Stimulated activated CD4-positive, alpha-beta T cell treated with anti-CD3 and anti-CD28 coated beads, Interleukin-4, amount 100 ng/mL, for 1 hour (primary cell): ENCODE results near the gene RAB6B.

ENCODE experiments used
- DNase-seq: peaks from one replicate; pipeline ENCODE4 v3.0.0-alpha.2; 2020

Gene RAB6B

GRCh38 chr3:133880886-133881455 lies 14.7 kb downstream of the RAB6B start:
- DNase-seq = no peak

- no peak for DNase-seq
Measured at GRCh38 chr3:133880287-133880686, 15.4 kb downstream of the RAB6B start.

DNA sequence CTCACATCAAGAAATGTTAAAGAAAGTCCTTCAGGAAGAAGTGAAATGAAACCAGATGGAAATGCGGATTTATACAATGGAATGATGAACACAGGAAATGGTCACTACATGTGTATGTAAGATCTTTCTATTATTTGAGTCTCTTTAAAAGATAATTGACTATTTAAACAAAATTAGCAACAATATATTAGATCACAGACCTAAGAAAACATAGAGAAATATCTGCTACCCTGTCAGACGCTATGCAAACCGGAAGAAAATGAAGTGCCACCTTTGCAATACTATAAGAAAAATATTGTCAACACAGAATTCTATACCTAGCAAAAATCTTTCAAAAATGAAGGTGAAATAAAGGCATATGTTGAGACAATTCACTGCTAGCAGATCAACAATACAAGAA lies 17.2 kb downstream of the RAB6B start:
- no peak for DNase-seq

DNA sequence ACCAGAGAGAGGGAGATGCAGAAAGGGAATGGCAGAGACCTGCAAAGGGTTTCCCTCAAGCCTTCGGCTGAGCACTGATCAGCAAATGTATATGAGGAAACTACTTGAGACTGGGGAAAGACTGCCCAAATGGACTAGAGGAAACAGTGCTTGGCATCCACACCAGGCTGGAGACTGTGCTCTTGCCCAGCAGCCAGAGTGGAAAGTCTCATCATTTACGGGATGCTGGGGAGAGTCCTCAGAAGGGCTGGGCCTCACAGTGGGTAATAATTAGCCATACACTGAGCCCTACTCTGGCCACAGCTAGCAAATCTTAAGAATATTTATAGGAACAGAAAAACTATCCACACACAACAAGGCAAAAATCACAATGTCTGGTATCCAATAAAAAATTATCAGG lies 18.5 kb downstream of the RAB6B start:
- no peak for DNase-seq

- DNase-seq = no peak
Measured at GRCh38 chr3:133874761-133875438, 20.8 kb downstream of the RAB6B start.

DNA sequence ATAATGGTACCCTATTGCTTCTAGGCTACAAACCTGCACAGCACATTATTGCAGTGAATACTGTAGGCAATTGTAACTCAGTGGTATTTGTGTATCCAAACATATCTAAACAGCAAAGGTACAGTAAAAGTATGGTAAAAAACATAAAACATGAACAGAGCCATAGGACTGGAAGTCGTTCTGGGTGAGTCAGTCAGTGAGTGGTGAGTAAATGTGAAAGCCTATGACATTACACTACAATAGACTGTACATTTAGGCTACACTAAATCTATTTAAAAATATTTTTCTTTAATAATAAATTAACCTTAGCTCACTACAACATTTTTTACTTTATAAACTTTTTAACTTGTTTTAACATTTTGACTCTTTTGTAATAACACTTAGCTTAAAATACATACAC lies 21.3 kb downstream of the RAB6B start:
- no peak for DNase-seq

GRCh38 chr3:133872781-133873180 lies 22.9 kb downstream of the RAB6B start:
- no peak for DNase-seq

DNA sequence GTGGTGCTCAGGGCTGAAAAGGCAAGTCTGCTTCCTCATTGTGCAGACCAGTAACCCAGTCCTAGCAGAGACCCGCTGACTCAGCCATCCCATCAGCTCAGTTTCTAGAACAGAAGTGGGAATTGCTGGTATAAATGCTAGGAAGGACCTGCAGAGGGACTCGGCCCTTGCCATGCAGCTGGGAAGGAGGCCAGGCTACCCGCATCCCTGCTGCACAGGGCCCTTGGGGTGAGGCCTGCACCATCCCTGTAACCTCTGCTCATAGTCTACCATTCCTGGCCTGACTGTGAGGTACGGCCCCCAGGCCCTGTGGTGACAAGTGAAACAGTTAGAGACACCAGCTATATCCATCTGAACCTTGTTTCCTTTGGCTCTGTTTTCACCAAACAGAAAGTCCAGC lies 23.5 kb downstream of the RAB6B start:
- DNase-seq = no peak

DNA sequence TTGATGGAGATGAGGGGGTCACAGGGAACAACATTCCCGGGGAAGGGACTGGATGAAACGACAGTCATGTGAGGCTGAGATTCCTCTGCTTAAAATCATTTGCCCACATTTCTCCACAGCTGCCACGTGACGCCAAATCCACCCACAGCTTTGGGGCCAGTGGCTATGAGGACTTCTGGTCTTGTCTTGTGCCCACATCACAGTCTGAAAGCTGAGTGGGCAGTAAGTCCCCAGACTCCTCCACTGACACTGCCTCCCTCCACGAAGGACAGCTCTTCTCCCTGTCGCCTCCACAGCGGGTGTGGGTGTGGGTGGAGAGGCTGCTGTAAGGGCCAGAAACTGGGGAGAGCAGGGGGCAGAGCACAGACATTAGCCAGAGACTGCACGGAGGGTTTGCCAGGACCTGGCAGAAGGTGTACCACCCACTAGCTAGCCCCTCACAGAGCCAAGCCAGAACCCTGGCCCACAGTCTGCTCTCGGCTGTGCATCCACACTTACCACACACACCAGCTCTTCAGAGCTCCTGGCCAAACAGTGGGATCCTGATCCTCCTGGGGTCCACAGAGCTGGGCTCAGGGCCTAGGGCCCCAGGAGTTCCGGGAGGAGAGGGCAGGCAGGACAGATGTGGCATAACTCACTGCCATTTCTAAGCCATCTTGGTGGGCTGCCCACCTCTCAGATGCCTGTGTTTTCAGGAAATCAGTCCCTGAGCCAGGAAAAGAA lies 24.2 kb downstream of the RAB6B start:
- no peak for DNase-seq

DNA sequence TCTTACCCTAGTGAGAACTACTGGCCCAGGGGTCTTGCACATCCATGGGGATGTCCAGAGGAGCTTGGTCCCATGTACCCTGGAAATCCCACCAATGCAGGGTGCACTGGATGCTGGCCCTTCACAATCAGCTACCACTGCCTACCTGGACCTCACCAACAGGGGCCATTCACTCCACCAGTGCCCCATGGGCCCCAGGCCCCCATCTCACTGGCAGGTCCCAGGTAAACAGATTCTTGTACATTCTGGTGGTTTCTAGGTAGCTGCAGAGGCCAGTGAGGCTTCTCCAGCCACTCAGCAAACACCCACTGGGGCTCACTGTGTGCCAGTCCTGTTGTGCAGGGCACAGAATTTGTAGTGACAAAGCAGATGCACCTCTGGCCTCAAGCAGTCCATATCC lies 24.9 kb downstream of the RAB6B start:
- no peak for DNase-seq

- no peak for DNase-seq
Measured at GRCh38 chr3:133869586-133869985, 26.1 kb downstream of the RAB6B start.

DNA sequence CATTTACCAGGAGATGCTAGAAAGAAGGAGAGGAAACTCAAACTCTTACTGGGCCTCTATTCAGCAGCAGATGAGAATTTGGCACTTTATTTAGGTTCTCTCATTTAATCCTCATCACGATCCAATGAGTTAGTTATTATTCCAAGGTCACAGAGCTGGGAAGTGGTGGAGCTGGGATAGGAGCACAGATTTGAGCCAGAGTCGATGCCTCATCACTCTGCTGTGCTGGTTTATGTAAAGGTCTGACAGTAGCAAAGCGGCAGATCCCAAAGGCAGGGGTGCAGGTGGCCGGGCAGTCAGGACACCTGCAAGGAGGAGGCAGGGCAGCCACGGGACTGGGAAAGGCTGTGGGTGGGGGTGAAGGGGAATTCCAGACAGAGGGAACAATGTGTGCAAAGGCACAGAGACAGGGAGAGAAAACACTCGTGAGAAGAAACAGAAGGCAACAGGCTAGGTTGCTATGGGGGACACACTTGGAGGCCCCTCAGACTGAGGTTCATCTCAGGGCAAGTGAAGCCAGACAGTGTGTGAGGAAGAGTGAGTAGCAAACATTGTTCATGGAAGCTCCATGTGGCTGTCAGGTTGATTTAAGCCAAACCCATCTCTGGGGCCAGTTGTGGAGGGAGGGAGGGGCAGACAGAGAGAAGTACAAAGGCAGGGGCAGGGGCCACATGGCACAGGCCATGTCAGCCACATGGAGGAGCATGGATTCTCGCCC lies 26.8 kb downstream of the RAB6B start:
- no peak for DNase-seq

GRCh38 chr3:133868186-133868585 lies 27.5 kb downstream of the RAB6B start:
- no peak for DNase-seq

GRCh38 chr3:133866141-133866540 lies 29.5 kb downstream of the RAB6B start:
- no peak for DNase-seq

DNA sequence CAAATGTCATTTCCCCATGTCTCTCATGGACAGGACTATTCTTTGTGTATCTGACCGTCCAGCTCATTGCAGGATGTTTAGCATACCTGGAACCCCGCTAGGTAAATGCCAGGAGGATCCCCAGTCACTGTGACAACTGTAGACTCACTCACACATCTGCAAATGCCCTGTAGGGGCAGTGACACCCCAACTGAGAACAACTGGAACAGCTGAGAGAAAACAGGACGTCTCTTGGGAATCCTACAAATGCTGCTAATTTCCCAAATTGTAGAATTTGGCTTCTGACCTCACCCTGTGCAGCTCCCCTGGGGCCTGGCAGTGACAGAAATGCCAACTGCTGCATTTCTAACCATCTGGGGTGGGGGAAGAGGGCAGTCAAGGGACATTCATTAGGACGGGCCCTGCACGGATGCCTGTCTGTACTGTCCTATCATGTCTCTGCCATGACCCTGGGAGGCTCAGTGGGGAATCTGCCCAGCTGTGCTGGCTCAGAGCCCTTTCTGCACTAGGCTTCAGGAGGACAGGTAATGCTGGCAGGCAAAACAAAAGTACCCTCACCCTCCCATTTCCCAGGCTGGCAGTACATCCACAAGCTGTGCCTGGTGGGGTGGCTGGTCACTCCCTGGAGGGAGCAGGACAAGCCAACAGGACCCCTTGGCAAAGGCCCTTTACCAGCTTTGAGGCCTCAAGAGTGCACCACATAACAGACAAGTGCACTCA lies 30.4 kb downstream of the RAB6B start:
- no peak for DNase-seq

- DNase-seq = no peak
Measured at GRCh38 chr3:133864616-133865015, 31.1 kb downstream of the RAB6B start.

- no peak for DNase-seq
Measured at GRCh38 chr3:133863911-133864310, 31.8 kb downstream of the RAB6B start.

GRCh38 chr3:133862161-133862560 lies 33.5 kb downstream of the RAB6B start:
- no peak for DNase-seq

DNA sequence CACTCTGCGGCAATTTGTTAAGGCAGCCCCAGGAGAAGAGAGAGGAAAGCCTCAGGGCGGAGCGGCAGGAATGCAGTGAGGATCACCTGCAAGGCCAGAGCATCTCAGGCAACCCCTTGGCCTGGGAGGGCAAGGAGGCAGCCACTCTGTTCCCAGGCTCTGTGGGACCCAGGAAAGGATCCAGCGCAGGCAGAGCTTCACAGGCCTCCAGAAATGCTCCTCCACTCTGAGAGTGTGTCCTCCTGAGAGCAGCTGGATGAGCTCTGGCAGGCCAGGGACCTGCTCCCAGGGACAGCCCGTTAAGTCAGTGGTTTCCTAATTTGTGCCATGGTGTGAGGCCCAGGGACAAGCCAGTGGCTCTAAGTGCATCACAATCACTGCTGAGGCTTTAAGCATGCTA lies 35.2 kb downstream of the RAB6B start:
- no peak for DNase-seq

DNA sequence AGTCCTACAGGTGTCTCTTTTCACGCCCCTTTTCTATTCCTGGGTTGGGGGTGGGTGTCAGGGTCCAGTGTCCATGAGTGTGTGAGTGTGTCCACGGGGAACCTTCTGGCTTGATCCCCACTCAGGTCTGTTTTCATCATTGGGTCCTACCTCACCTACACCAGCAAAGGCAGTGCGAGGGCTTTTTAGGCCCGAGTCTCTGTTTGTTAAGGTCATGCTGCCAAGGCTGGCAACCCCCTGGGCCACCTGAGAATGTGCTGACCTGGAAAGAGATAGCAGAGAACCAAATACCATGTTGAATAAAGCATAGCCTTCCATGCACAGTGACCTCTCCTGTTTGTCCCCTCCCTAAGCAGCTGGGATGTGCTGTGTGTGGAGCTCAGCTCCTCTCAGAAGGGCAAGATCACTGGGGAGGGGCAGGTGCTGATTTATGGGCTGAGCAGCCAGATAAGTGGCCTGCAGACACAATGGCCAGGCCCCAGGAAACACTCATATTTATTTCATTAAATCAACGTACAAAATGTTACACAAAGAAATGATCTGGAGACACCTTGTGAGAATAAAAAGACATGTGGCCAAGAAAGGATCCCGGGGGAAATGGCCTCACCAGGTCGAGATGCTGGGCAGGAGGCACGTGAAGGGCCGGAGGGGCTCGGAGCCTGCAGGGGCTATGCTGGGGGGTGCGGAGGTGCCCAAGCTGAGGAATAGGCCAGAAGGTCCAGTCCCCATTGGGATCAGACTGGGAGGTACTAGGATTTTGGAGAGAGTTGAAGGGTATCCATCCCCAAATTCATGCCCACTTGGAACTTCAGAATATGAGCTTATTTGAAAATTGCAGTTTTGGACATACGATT lies 36.1 kb downstream of the RAB6B start:
- no peak for DNase-seq

DNA sequence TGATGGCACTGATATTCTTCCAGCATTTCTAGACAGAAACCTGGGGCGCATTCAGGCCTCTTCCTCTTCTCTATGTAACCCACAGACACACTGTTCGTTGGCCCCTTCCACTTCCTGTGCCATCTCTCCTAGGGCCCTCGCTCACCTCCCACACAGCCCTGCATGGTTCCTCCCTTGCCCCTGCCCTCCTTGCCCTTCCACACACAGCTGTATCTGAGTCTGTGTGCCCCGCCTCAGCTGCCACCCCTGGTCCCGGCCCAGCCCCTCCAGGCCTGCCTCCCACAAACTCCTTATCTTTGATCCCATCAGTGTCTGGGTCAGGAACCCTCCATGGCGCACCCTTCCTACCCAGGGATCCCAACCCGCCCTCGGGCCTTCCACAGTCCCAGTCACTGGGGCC lies 37.9 kb downstream of the RAB6B start:
- no peak for DNase-seq

DNA sequence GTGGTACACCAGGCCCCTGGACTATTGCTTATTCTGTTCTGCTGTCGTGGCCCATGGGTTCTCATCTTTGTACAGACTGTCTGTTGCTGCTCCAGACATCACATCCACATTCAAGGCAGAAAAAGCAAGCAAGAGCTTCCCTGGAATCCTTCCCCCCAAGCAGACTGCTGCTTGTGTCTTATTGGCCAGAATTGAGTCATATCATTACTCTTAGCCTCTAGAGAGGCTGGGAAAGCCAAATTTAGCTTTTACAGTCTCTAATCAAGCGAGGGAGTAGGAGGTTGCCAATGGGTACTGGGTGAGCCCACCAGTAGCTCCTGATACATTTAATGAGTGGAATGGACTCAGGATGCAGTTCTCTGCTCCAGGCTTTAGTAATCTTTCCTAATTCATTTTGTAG lies 39.4 kb downstream of the RAB6B start:
- no peak for DNase-seq
